ENCODE data around the gene PGM2. TPM values are rescaled to one million over a fixed set of nuclear protein-coding genes. Genes with fewer than 3 reads are reported as not detected.

Gene PGM2
- total RNA-seq, 1 donor from 2014 or later: 37.6 TPM

- H3K9me3 Mint-ChIP-seq: no peaks in the 10 kb centered on the region
- H3K4me1 Mint-ChIP-seq (ENCODE audit: unreplicated experiment): no peaks in the 10 kb centered on the region
- DNase-seq (ENCODE audit: extremely low spot score, unreplicated experiment): no peak
- H3K36me3 Mint-ChIP-seq: peaks cover 31% of the 10 kb centered on the region
- no peak overlapping the region for H3K27ac Mint-ChIP-seq
- H3K4me3 Mint-ChIP-seq: no peak overlapping the region
- H3K27me3 Mint-ChIP-seq: no peaks in the 10 kb centered on the region
- TF ChIP-seq CTCF (conservative IDR thresholded peaks at IDR 0.05): no peak
These were observed 31.6 kb downstream of the PGM2 start for GRCh38 chr4:37858112-37858511.

GRCh38 chr4:37858872-37859271 lies 32.4 kb downstream of the PGM2 start:
- no peaks in the 10 kb centered on the region for H3K4me1 Mint-ChIP-seq (ENCODE audit: unreplicated experiment)
- H3K36me3 Mint-ChIP-seq: peaks cover 30% of the 10 kb centered on the region
- H3K27me3 Mint-ChIP-seq: no peaks in the 10 kb centered on the region
- no peak overlapping the region for H3K4me3 Mint-ChIP-seq
- H3K9me3 Mint-ChIP-seq: no peaks in the 10 kb centered on the region
- H3K27ac Mint-ChIP-seq: no peak overlapping the region
- no peak for DNase-seq (ENCODE audit: extremely low spot score, unreplicated experiment)
- TF ChIP-seq CTCF (conservative IDR thresholded peaks at IDR 0.05): no peak

GRCh38 chr4:37860266-37860665 lies 33.8 kb downstream of the PGM2 start:
- no peaks in the 10 kb centered on the region for H3K4me1 Mint-ChIP-seq (ENCODE audit: unreplicated experiment)
- no peak for TF ChIP-seq CTCF (conservative IDR thresholded peaks at IDR 0.05)
- H3K4me3 Mint-ChIP-seq: no peak overlapping the region
- peaks cover 23% of the 10 kb centered on the region for H3K36me3 Mint-ChIP-seq
- H3K27ac Mint-ChIP-seq: no peak overlapping the region
- no peaks in the 10 kb centered on the region for H3K27me3 Mint-ChIP-seq
- no peak for DNase-seq (ENCODE audit: extremely low spot score, unreplicated experiment)
- no peaks in the 10 kb centered on the region for H3K9me3 Mint-ChIP-seq

- no peak for TF ChIP-seq CTCF (conservative IDR thresholded peaks at IDR 0.05)
- H3K27me3 Mint-ChIP-seq: no peaks in the 10 kb centered on the region
- H3K9me3 Mint-ChIP-seq: no peaks in the 10 kb centered on the region
- H3K27ac Mint-ChIP-seq: no peak overlapping the region
- DNase-seq (ENCODE audit: extremely low spot score, unreplicated experiment): no peak
- H3K4me1 Mint-ChIP-seq (ENCODE audit: unreplicated experiment): no peaks in the 10 kb centered on the region
- peaks cover 35% of the 10 kb centered on the region for H3K36me3 Mint-ChIP-seq
- H3K4me3 Mint-ChIP-seq: no peak overlapping the region
These were observed 36.5 kb downstream of the PGM2 start for GRCh38 chr4:37862961-37863360.

GRCh38 chr4:37864786-37865185 lies 38.3 kb downstream of the PGM2 start:
- no peak for DNase-seq (ENCODE audit: extremely low spot score, unreplicated experiment)
- Mint-ChIP-seq H3K36me3 (peaks cover 35% of the 10 kb centered on the region), H3K27ac (no peak overlapping the region), H3K27me3 (no peaks in the 10 kb centered on the region), H3K9me3 (no peaks in the 10 kb centered on the region), H3K4me1 (ENCODE audit: unreplicated experiment) (no peaks in the 10 kb centered on the region), H3K4me3 (no peak overlapping the region)
- no peak for TF ChIP-seq CTCF (conservative IDR thresholded peaks at IDR 0.05)

GRCh38 chr4:37865450-37865849 lies 39.0 kb downstream of the PGM2 start:
- no peak for TF ChIP-seq CTCF (conservative IDR thresholded peaks at IDR 0.05)
- H3K36me3 Mint-ChIP-seq: peaks cover 35% of the 10 kb centered on the region
- no peaks in the 10 kb centered on the region for H3K27me3 Mint-ChIP-seq
- no peaks in the 10 kb centered on the region for H3K4me1 Mint-ChIP-seq (ENCODE audit: unreplicated experiment)
- H3K4me3 Mint-ChIP-seq: no peak overlapping the region
- no peak for DNase-seq (ENCODE audit: extremely low spot score, unreplicated experiment)
- H3K27ac Mint-ChIP-seq: no peak overlapping the region
- no peaks in the 10 kb centered on the region for H3K9me3 Mint-ChIP-seq
